GM18505 (cell line): ENCODE measurements around the gene QRFP.
"Not testable (repeated sequence)": the region's sequence is repeated elsewhere in the genome, so short reads cannot be mapped to it uniquely, and the experiment has no call there.

Experiments
- ATAC-seq: cut with Tn5 transposase; IDR thresholded peaks from one replicate; pipeline ENCODE4 v1.9.1; 2021; ENCODE audit not compliant: unreplicated experiment
- POLR2A ChIP-seq: IDR thresholded peaks from 4 replicates; pipeline ENCODE4 v1.6.1; 2011; ENCODE audit warnings: borderline replicate concordance; ENCODE audit not compliant: insufficient read depth, insufficient read length; ENCODE audit errors: extremely low read depth

The QRFP gene

DNA sequence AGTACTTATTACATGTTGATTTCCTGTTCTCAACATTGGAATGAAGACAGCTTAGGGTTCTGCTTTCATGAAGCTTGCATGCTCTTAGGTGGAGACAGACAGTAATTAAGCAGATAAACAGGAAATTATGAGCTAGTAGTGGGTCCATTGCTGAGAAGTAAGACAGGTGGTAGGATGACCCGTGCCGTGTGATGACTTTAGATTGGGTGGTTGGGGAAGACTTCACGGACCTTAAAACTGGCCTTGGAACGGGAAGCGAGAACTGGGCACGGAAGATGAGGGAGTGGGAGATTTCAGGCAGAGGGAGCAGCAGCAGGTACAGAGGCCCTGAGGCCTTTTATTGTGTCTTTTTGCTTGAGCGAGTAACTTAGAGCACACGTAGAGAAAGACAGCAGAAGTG, 34.4 kb downstream of the QRFP start:
- no peak for ATAC-seq
- no peak for TF ChIP-seq POLR2A

DNA sequence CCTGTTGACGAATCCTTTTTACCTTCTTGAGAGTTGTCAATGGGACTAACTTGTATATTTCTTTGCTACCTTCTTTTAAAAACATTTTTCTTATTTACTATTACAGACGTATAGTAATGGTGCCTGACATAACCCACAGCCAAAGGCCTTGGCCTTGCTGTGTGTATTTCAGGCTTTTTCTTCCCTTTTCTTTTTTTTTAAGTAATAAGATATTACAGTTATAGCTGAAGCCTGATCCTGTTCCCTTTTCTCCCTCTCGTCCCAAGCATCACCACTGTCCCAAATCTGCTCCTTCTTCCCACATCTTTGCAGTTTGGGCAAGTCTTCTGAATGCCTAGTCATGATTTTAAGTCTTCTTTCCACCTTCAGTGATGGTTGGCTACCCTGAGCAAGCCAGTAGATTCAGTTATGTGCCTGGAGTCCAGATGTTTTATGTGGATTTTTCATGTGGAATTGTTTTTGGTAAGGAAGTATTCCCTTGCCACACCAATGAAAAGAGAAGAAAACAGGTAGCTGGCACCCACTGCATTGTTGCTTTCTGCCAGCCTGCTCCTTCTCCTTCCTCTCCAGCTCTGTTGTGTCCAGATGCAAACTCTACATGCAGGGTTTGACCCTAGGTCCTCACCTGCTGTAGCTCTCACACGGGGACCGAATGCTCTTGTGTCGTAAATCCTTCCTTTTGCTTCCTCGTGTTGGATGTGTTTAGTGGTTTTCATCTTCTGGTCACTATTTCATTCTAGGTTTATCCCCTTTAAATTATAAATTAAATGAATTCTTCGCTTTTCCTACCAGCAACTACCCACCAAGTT, 35.0 kb downstream of the QRFP start:
- no peak for ATAC-seq
- no peak for TF ChIP-seq POLR2A

DNA sequence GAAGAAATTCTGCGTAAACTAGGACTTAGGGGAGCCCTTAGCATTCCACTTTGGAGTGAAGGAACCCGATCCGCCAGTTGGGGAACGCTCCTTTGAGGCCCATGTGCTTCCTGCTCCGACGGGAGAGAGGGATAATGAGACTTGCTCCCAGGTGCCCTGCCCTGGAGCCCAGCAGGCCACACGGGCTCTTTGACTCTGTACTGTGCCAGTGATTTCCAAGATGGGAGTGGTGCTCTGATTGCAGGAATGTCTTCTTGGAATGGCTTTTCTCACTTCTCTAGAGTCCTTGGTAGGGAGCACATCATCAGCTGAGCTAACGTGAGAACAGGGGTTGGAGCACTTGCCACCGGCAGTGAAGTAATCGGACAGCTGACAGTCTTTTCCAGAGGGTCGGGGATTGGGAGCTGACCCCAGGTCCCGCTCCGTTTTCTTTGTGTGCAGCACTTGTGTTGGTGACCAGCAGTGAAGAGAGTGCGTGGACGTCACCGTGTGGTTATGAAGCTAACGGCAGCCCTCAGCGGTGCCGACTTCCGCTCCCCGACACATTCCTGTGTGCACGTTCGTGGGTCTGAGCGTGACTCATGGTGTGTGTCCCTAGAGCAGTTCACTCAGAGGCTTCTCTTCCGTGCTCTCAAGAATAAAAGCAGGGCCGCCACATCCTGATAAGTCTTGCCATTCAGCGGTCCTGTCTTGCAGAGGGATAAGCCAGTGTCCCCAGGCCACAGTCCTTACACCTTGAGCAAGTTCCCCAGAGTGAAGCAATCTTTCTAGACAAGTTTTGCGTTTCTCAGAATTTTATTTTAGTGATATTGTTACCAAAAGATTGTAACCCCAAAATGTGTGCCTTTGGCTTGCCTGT, 35.9 kb downstream of the QRFP start:
- ATAC-seq = no peak
- no peak for TF ChIP-seq POLR2A

DNA sequence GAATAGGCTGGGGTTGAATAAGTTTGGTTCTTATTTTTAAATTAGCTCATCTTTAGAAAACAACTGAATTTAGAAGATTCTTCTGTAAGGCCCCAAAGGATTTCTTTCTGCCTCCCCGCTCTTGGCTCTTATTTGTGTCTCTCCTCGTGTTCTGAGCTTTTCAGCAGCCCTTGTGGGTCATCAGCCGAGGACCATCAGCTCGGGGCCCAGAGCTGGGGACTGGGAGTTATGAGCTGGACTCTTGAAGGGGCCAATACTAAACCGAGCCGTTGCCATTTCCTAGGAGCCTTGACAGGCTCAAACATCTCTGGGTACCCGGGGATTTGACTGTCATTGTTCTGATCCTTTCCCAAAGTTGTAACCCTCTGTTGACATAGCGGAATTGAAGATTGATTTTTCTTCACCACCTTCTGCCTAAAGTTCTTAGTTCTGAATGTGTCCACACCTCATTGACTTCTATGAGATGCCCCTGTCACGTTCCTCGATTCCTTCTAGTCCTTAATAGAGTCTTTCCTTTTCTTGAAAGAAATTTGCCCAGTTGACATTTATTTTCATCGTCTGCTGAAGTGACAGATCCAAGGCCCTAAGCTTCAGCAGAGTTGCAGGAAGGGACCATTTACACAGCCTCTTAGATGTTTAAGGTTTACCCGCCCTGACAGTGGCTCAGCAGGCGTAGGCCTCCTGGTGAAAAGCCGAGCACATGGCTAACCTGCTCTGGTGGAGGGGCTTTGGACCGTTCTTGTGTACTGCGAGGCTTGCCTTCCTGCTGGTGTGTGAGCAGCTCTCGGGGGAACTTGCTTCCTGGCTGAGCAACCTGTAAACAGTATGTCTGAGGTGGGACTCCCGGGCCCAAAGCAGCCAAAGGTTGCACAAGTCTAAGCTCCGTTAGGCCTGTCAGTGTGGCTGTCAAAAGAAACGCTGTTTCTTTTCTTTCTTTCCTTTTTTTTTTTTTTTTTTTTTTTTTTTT, 37.6 kb downstream of the QRFP start:
- no peak for ATAC-seq
- no peak for TF ChIP-seq POLR2A

DNA sequence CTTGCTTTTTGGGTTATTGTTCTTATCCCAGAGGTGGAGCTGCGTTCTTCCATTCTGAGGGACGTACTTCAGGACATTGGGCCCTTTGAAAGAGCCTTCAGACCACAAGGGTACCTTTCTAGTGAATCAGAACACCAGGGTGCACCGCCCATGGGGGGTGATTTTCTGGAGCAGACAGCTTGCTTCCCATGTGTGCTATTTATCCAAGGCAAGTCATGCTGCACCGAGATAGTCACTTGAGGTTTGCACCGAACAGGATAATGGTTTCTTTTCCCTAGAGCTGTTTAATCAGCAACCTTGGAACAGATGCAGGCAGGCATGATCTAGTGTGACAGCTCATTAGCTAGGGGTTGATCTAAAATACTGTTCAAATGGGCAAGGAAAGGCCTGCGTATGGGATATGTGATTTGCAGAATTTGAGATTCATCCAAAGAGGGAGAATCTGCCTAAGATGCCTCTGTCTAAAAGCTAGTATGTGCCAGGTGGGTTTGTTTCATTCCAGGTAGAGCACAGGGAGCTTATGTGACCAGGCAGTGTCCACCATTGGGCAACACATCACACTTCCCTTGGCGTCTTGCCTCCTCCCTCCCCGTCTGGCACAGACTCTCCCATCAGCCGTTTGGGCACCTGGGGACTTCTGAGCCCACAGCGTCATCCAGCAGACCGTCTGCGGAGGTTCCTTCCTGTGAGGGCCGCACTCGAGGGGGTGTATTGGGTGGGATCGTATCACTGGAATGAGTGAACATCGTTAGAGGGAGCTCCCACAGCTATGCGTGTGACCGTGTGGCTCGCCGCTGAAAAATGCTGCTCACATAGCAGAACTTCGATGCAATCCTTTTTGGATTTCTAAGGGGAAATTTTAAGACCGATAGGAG, 38.5 kb downstream of the QRFP start:
- no peak for ATAC-seq
- no peak for TF ChIP-seq POLR2A

DNA sequence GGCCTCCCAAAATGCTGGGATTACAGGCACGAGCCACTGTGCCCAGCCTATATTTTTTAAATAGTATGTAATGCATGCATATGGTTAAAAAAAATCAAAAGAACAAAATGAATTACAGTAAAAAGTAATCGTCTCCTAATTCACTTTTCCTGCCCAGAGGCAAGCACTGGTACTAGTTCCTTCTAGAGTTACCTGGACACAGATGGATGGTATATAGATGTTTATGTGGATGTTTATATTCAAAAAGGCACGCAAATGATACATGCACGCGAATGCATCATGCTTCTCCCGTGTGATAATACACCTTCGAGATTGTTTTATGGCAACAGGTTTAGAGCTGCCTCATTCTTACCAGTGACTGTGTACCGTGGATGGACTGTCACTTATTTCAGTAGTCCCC, 40.1 kb downstream of the QRFP start:
- ATAC-seq = no peak
- no peak for TF ChIP-seq POLR2A

DNA sequence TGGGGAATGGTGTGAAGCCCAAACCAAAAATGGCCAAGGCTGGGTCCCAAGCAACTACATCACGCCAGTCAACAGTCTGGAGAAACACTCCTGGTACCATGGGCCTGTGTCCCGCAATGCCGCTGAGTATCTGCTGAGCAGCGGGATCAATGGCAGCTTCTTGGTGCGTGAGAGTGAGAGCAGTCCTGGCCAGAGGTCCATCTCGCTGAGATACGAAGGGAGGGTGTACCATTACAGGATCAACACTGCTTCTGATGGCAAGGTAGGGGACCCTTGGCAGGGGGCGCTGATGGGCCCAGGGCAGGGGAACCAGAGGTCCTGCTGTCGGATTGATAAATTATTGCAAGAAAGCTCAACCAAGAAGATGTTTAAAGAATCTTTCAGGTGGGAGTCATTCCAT, 41.8 kb downstream of the QRFP start:
- no peak for TF ChIP-seq POLR2A
- no peak for ATAC-seq

DNA sequence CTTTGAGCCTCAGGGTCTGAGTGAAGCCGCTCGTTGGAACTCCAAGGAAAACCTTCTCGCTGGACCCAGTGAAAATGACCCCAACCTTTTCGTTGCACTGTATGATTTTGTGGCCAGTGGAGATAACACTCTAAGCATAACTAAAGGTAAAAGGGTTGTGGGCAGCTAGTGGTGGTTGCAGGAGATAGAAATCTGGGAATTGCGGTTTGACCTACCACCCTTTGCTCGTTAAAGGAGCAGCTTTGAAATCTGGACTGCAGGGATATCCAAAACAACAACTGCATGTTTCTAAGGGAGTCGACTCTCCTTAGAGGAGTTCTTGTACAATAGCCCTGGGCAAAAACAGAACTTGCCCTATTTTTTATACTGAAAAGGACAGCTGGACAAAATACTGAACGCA, 42.5 kb downstream of the QRFP start:
- TF ChIP-seq POLR2A = no peak
- ATAC-seq = no peak

DNA sequence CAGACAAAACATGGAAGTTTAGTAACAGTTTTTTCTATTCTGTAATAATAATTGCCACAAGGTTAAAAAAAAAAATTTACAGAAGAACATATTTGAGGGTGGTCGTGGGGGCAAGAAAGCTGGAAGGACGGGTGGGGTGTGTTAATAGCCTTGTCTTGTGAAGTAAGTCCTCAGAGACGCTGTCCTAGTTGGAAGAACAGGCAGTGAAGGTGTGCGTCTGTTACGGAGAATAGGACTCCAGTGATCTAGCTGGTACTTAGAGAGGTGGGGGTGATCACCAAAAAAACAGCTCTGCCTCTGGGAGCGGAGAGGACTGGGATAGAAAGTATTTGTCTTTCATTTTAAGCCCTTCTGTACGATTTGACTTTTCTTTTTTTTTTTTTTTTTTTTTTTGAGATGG, 43.8 kb downstream of the QRFP start:
- TF ChIP-seq POLR2A = no peak
- ATAC-seq = no peak

DNA sequence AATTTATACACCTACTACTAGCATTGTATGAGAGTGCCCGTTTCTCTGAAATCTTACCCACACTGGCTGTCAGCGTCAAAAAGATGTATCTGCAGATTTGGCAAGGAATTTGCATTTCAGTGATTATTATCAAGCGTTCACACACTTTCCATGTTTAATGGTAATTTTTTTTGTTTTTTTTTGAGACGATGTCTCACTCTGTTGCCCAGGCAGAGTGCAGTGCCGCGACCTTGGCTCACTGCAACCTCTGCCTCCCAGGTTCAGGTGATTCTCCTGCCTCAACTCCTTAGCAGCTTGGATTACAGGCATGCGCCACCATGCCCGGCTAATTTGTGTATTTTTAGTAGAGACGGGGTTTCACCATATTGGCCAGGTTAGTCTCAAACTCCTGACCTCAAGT, 47.3 kb downstream of the QRFP start:
- no peak for TF ChIP-seq POLR2A
- no peak for ATAC-seq

DNA sequence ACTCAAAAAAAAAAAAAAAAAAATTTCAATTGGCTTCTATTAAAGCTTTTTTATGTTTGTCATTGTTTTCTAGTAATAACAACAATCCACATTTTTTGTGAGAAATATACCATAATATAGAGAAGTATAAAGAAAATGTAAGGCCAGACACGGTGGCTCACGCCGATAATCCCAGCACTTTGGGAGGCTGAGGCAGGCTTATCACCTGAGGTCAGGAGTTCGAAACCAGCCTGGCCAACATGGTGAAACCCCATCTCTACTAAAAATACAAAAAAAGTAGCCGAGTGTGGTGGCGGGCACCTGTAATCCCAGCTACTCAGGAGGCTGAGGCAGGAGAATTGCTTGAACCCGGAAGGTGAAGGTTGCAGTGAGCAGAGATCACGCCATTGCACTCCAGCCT, 48.1 kb downstream of the QRFP start:
- ATAC-seq = not testable (repeated sequence)
